Small intestine (tissue), 16 donors: ENCODE results near the gene ALG12. TPM values are rescaled to one million over a fixed set of nuclear protein-coding genes. Genes with fewer than 3 reads are reported as not detected.

Experiments used
- DNase-seq, 2 donors: peaks; one replicate each; pipeline versions ENCODE4 v3.0.0 to v3.0.0-alpha.2; 2013
- FAIRE-seq: peaks from 2 replicates; lab custom pipeline; 2012; peaks lifted over from hg19 to GRCh38; lab: Jason Lieb, UNC
- H3K27ac ChIP-seq, 3 donors: one replicate each; pipeline ENCODE4 v1.5.1; 2013; ENCODE audit warnings: low read length in 2 of 3, mild to moderate bottlenecking in 2 of 3, control low read depth in 1 of 3, inconsistent platforms in 1 of 3, low read depth in 1 of 3, moderate library complexity in 1 of 3
- H3K27me3 ChIP-seq, 3 donors: one replicate each; pipeline ENCODE4 v1.6.1; 2013; ENCODE audit warnings: low read length in 3 of 3, inconsistent platforms in 1 of 3; ENCODE audit not compliant: control insufficient read depth in 3 of 3, insufficient read depth in 3 of 3
- H3K36me3 ChIP-seq, 3 donors: one replicate each; pipeline ENCODE4 v1.6.1; 2013; ENCODE audit warnings: low read length in 3 of 3, inconsistent platforms in 1 of 3, low read depth in 1 of 3, mild to moderate bottlenecking in 1 of 3, moderate library complexity in 1 of 3; ENCODE audit not compliant: control insufficient read depth in 3 of 3, insufficient read depth in 2 of 3
- H3K4me1 ChIP-seq, 3 donors: one replicate each; pipeline ENCODE4 v1.6.1; 2013; ENCODE audit warnings: low read length in 2 of 3, inconsistent platforms in 1 of 3, low read depth in 1 of 3, mild to moderate bottlenecking in 1 of 3, moderate library complexity in 1 of 3; ENCODE audit not compliant: control insufficient read depth in 3 of 3, insufficient read depth in 2 of 3
- H3K4me3 ChIP-seq, 3 donors: one replicate each; pipeline ENCODE4 v1.5.1; 2013; ENCODE audit warnings: low read length in 3 of 3, control low read depth in 1 of 3, inconsistent platforms in 1 of 3, low read depth in 1 of 3, mild to moderate bottlenecking in 1 of 3, moderate library complexity in 1 of 3
- H3K9me3 ChIP-seq, 2 donors: one replicate each; pipeline ENCODE4 v1.6.1; 2013; ENCODE audit warnings: low read depth in 1 of 2, low read length in 1 of 2; ENCODE audit not compliant: control insufficient read depth in 2 of 2, insufficient read depth in 1 of 2
- WGBS, 3 donors: extraction: QIAGEN DNeasy Blood & Tissue Kit; methylation state at CpG; one replicate each; pipeline ENCODE4 v1.1.7; 2013; 5-methylcytosine and 5-hydroxymethylcytosine counted together
- long read RNA-seq, 10 donors: transcript quantifications; one replicate each; lab custom pipeline, GENCODE V29; 2026
- polyA plus RNA-seq, 4 donors: library from polyadenylated mRNA; stranded (reverse) in 3 of 4; unstranded in 1 of 4; fragments of 200-250 nt in 3 of 4; fragments of 120-200 nt in 1 of 4; gene quantifications; one replicate each; pipeline versions ENCODE4 v1.2.1 to v1.2.3, GENCODE V29; 2013
- donor health status: healthy with polysubstance abuse.
- donor health status: control.
- donor health status: control.
- donor health status: Bipolar disorder and iron deficiency.
- donor health status: healthy.

Gene ALG12
- 10 to 100 TPM in 2 of 4 donors, 1 to 10 TPM in 2; 9.4 to 31.6 (median 12.4) TPM for polyA plus RNA-seq
- long read RNA-seq, donor 1, full-length matches to known transcripts, result 8 of 51 reads
- long read RNA-seq, donor 1, partial matches to known transcripts, result 43 of 51 reads
- long read RNA-seq, donor 1, other reads (novel, unspliced or antisense), result 0 of 51 reads
- long read RNA-seq, donor 2, result 0 reads
- long read RNA-seq, donor 3, full-length matches to known transcripts, result 6 of 20 reads
- long read RNA-seq, donor 3, partial matches to known transcripts, result 14 of 20 reads
- long read RNA-seq, donor 3, other reads (novel, unspliced or antisense), result 0 of 20 reads
- long read RNA-seq, donor 4, result 0 reads
- long read RNA-seq, donor 5, full-length matches to known transcripts, result 2 of 2 reads
- long read RNA-seq, donor 5, partial matches to known transcripts, result 0 of 2 reads
- long read RNA-seq, donor 5, other reads (novel, unspliced or antisense), result 0 of 2 reads
- long read RNA-seq, donor 6, full-length matches to known transcripts, result 4 of 4 reads
- long read RNA-seq, donor 6, partial matches to known transcripts, result 0 of 4 reads
- long read RNA-seq, donor 6, other reads (novel, unspliced or antisense), result 0 of 4 reads
- long read RNA-seq, donor 7, full-length matches to known transcripts, result 5 of 5 reads
- long read RNA-seq, donor 7, partial matches to known transcripts, result 0 of 5 reads
- long read RNA-seq, donor 7, other reads (novel, unspliced or antisense), result 0 of 5 reads
- long read RNA-seq, donor 8, full-length matches to known transcripts, result 1 of 1 reads
- long read RNA-seq, donor 8, partial matches to known transcripts, result 0 of 1 reads
- long read RNA-seq, donor 8, other reads (novel, unspliced or antisense), result 0 of 1 reads
- long read RNA-seq, donor 9, full-length matches to known transcripts, result 1 of 1 reads
- long read RNA-seq, donor 9, partial matches to known transcripts, result 0 of 1 reads
- long read RNA-seq, donor 9, other reads (novel, unspliced or antisense), result 0 of 1 reads
- long read RNA-seq, donor 10, full-length matches to known transcripts, result 11 of 11 reads
- long read RNA-seq, donor 10, partial matches to known transcripts, result 0 of 11 reads
- long read RNA-seq, donor 10, other reads (novel, unspliced or antisense), result 0 of 11 reads

GRCh38 chr22:49917974-49918910 is at the start of gene ALG12, which contains the start of gene CRELD2:
ALG12 (minus strand) TSS chr22:49918438; CDS start chr22:49913765, 4,673 bp downstream.
CRELD2 (plus strand) TSS chr22:49918634; CDS start chr22:49918770, 136 bp downstream.
- FAIRE-seq (no peak), DNase-seq (peak; percentile 97 to 98)
- no peaks in the 10 kb centered on the region for H3K27me3 ChIP-seq
- peaks cover 0 to 34% (median 3%) of the 10 kb centered on the region in 3 donors for H3K36me3 ChIP-seq
- H3K4me1 ChIP-seq, result peaks cover 0 to 5% (median 4%) of the 10 kb centered on the region in 3 donors
- no peaks in the 10 kb centered on the region for H3K9me3 ChIP-seq
- 0 to 1% (median 1%) methylated on average over 71 to 103 of the region's 103 CpGs for WGBS, 3 donors
- H3K27ac ChIP-seq, result peak within 1 kb of the TSS; percentile 90 to 95 (median 91)
- H3K4me3 ChIP-seq, result peak within 1 kb of the TSS; percentile 77 to 88 (median 79)

- Histone ChIP-seq H3K4me1 (peaks cover 5 to 54% (median 8%) of the 10 kb centered on the region in 3 donors), H3K36me3 (peaks cover 14 to 47% (median 15%) of the 10 kb centered on the region in 3 donors), H3K27me3 (peaks cover 0 to 9% (median 0%) of the 10 kb centered on the region in 3 donors), H3K4me3 (no peak overlapping the region), H3K9me3 (no peaks in the 10 kb centered on the region), H3K27ac (peak overlapping the region in 2 of 3 donors; percentile 72 to 87)
- peak in 1 of 2 donors; percentile 25 for DNase-seq
- WGBS, 3 donors, result 44 to 56% (median 52%) methylated on average over 13 to 18 of the region's 18 CpGs
- no peak for FAIRE-seq
Observed at GRCh38 chr22:49967706-49968208, 49.5 kb upstream of the ALG12 start.

GRCh38 chr22:49966774-49967705 is 48.8 kb upstream of the ALG12 start:
- H3K36me3 ChIP-seq, result peaks cover 14 to 53% (median 15%) of the 10 kb centered on the region in 3 donors
- no peak overlapping the region for H3K4me3 ChIP-seq
- peak in 1 of 2 donors; percentile 38 for DNase-seq
- peaks cover 0 to 6% (median 0%) of the 10 kb centered on the region in 3 donors for H3K27me3 ChIP-seq
- H3K9me3 ChIP-seq, result no peaks in the 10 kb centered on the region
- no peak for FAIRE-seq
- H3K27ac ChIP-seq, result peak overlapping the region; percentile 22 to 87 (median 72)
- WGBS, 3 donors, result 46 to 53% (median 52%) methylated on average over 33 to 36 of the region's 36 CpGs
- H3K4me1 ChIP-seq, result peaks cover 3 to 56% (median 8%) of the 10 kb centered on the region in 3 donors

- Histone ChIP-seq H3K9me3 (no peaks in the 10 kb centered on the region), H3K36me3 (peaks cover 14 to 58% (median 15%) of the 10 kb centered on the region in 3 donors), H3K27ac (peak overlapping the region; percentile 22 to 87 (median 72)), H3K4me1 (peaks cover 3 to 50% (median 8%) of the 10 kb centered on the region in 3 donors), H3K27me3 (no peaks in the 10 kb centered on the region), H3K4me3 (no peak overlapping the region)
- WGBS, 3 donors, result 64 to 73% (median 67%) methylated on average over 10 to 11 of the region's 11 CpGs
- FAIRE-seq (no peak), DNase-seq (peak in 1 of 2 donors; percentile 37)
Observed at GRCh38 chr22:49966041-49966773, 48.0 kb upstream of the ALG12 start.

- Histone ChIP-seq H3K9me3 (no peaks in the 10 kb centered on the region), H3K4me3 (no peak overlapping the region), H3K27ac (peak overlapping the region; percentile 16 to 27 (median 18)), H3K36me3 (peaks cover 14 to 58% (median 15%) of the 10 kb centered on the region in 3 donors), H3K27me3 (no peaks in the 10 kb centered on the region), H3K4me1 (peaks cover 3 to 47% (median 8%) of the 10 kb centered on the region in 3 donors)
- DNase-seq, result no peak
- WGBS, 3 donors, result 80 to 81% (median 81%) methylated on average over 20 to 22 of the region's 22 CpGs
- FAIRE-seq, result no peak
Observed at GRCh38 chr22:49965091-49966040, 47.1 kb upstream of the ALG12 start.
